Astrocyte (in vitro differentiated cells and primary cell): ENCODE data around the gene RNF149.

ENCODE experiments used
- CTCF ChIP-seq: IDR thresholded peaks from 2 replicates; pipeline ENCODE4 v1.5.1; 2011; ENCODE audit warnings: low read depth, mild to moderate bottlenecking, inconsistent platforms, low read length, moderate library complexity; ENCODE audit not compliant: insufficient read depth
- EZH2 ChIP-seq: IDR thresholded peaks from 2 replicates; pipeline ENCODE4 v1.6.1; 2012; ENCODE audit warnings: mild to moderate bottlenecking, low read length, inconsistent platforms; ENCODE audit not compliant: insufficient read depth

- no peak for TF ChIP-seq CTCF
- no peak for TF ChIP-seq EZH2
Measured at GRCh38 chr2:101293544-101293943, 15.0 kb downstream of the RNF149 start.
